Panc1 (cell line): Measurements from ENCODE around the gene TGM4.

Experiments used
- SIN3A ChIP-seq: IDR thresholded peaks from 2 replicates; pipeline ENCODE4 v1.6.1; 2012; ENCODE audit warnings: low read depth, mild to moderate bottlenecking, low read length, moderate library complexity, borderline replicate concordance; ENCODE audit not compliant: insufficient read depth
- TF ChIP-seq, protein P1 (sequence below): fragments of 450-650 bp; IDR thresholded peaks from 2 replicates; pipeline ENCODE4 v1.5.1; 2017; ENCODE audit warnings: mild to moderate bottlenecking

GRCh38 chr3:44913868-44914468, 39.6 kb downstream of the TGM4 start:
- TF ChIP-seq, protein P1, sequence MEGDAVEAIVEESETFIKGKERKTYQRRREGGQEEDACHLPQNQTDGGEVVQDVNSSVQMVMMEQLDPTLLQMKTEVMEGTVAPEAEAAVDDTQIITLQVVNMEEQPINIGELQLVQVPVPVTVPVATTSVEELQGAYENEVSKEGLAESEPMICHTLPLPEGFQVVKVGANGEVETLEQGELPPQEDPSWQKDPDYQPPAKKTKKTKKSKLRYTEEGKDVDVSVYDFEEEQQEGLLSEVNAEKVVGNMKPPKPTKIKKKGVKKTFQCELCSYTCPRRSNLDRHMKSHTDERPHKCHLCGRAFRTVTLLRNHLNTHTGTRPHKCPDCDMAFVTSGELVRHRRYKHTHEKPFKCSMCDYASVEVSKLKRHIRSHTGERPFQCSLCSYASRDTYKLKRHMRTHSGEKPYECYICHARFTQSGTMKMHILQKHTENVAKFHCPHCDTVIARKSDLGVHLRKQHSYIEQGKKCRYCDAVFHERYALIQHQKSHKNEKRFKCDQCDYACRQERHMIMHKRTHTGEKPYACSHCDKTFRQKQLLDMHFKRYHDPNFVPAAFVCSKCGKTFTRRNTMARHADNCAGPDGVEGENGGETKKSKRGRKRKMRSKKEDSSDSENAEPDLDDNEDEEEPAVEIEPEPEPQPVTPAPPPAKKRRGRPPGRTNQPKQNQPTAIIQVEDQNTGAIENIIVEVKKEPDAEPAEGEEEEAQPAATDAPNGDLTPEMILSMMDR, result peak; percentile 81
- TF ChIP-seq SIN3A, result no peak
